ENCODE results near the gene ASB1.

- TF ChIP-seq CTCF (conservative IDR thresholded peaks at IDR 0.05) (no peak), ZFX (IDR thresholded peaks at IDR 0.05) (no peak)
Observed at GRCh38 chr2:238388794-238389193, 37.9 kb upstream of the ASB1 start.

All from C4-2B (cell line).